ENCODE results near the gene BCAM.

The BCAM gene

GRCh38 chr19:44789943-44790483, 18.9 kb upstream of the BCAM start:
- H3K9me2 ChIP-seq (ENCODE audit: low read depth, low read length), result no peaks in the 10 kb centered on the region
- H3K9me3 ChIP-seq (ENCODE audit: low read length), result no peaks in the 10 kb centered on the region
- no peak overlapping the region for H3K9ac ChIP-seq (ENCODE audit: low read length)
- no peaks in the 10 kb centered on the region for H3K4me1 ChIP-seq (ENCODE audit: insufficient read depth, low read length, severe bottlenecking)
- no peaks in the 10 kb centered on the region for H3K27me3 ChIP-seq (ENCODE audit: insufficient read depth, low read length)
- no peaks in the 10 kb centered on the region for H3K79me2 ChIP-seq (ENCODE audit: insufficient read depth, low read length)
- H3K36me3 ChIP-seq (ENCODE audit: insufficient read depth, low read length), result no peaks in the 10 kb centered on the region
- no peak for TF ChIP-seq EZH2 (IDR thresholded peaks at IDR 0.05; ENCODE audit: borderline replicate concordance, low read length)
- TF ChIP-seq, protein P1, sequence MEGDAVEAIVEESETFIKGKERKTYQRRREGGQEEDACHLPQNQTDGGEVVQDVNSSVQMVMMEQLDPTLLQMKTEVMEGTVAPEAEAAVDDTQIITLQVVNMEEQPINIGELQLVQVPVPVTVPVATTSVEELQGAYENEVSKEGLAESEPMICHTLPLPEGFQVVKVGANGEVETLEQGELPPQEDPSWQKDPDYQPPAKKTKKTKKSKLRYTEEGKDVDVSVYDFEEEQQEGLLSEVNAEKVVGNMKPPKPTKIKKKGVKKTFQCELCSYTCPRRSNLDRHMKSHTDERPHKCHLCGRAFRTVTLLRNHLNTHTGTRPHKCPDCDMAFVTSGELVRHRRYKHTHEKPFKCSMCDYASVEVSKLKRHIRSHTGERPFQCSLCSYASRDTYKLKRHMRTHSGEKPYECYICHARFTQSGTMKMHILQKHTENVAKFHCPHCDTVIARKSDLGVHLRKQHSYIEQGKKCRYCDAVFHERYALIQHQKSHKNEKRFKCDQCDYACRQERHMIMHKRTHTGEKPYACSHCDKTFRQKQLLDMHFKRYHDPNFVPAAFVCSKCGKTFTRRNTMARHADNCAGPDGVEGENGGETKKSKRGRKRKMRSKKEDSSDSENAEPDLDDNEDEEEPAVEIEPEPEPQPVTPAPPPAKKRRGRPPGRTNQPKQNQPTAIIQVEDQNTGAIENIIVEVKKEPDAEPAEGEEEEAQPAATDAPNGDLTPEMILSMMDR (IDR thresholded peaks at IDR 0.05; ENCODE audit: low read length), result no peak
- no peak overlapping the region for H2AFZ ChIP-seq (ENCODE audit: low read length)
- H3K4me3 ChIP-seq (ENCODE audit: low read depth, low read length, poor library complexity, severe bottlenecking), result no peak overlapping the region
- H4K20me1 ChIP-seq (ENCODE audit: insufficient read depth, low read length), result no peaks in the 10 kb centered on the region
- H3F3A ChIP-seq (ENCODE audit: insufficient read depth, low read length), result no peaks in the 10 kb centered on the region
- H3K27ac ChIP-seq (ENCODE audit: low read depth, low read length, poor library complexity, severe bottlenecking), result no peak overlapping the region
- no peak overlapping the region for H3K4me2 ChIP-seq (ENCODE audit: low read length)

DNA sequence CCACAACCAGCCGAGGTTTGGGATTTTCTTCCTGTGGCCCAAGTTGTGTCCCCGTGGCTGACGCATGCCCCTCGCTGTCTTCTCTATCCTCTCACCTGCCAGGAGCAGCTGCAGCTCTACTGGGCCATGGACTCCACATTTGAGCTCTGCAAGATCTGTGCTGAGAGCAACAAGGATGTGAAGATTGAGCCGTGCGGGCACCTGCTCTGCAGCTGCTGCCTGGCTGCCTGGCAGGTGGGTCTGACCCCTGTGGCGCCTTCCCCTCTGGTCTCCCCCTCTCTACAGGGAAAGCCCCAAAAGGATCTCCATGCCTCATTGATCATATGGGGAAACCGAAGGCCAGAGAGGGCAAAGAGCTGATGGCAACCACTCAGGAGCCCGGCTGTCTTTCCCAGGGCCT, 16.6 kb upstream of the BCAM start:
- H3K36me3 ChIP-seq (ENCODE audit: insufficient read depth, low read length), result no peaks in the 10 kb centered on the region
- H3K4me2 ChIP-seq (ENCODE audit: low read length), result no peak overlapping the region
- H3K27ac ChIP-seq (ENCODE audit: low read depth, low read length, poor library complexity, severe bottlenecking), result no peak overlapping the region
- no peak for TF ChIP-seq EZH2 (IDR thresholded peaks at IDR 0.05; ENCODE audit: borderline replicate concordance, low read length)
- TF ChIP-seq, protein P1 (IDR thresholded peaks at IDR 0.05; ENCODE audit: low read length), result no peak
- no peaks in the 10 kb centered on the region for H3K79me2 ChIP-seq (ENCODE audit: insufficient read depth, low read length)
- H3K9me2 ChIP-seq (ENCODE audit: low read depth, low read length), result no peaks in the 10 kb centered on the region
- H3K9ac ChIP-seq (ENCODE audit: low read length), result no peak overlapping the region
- H3K27me3 ChIP-seq (ENCODE audit: insufficient read depth, low read length), result peaks cover 5% of the 10 kb centered on the region; the same call in 1 of the 2 replicates
- H2AFZ ChIP-seq (ENCODE audit: low read length), result no peak overlapping the region
- H3K4me3 ChIP-seq (ENCODE audit: low read depth, low read length, poor library complexity, severe bottlenecking), result no peak overlapping the region
- H4K20me1 ChIP-seq (ENCODE audit: insufficient read depth, low read length), result no peaks in the 10 kb centered on the region
- H3K4me1 ChIP-seq (ENCODE audit: insufficient read depth, low read length, severe bottlenecking), result no peaks in the 10 kb centered on the region
- H3K9me3 ChIP-seq (ENCODE audit: low read length), result no peaks in the 10 kb centered on the region
- H3F3A ChIP-seq (ENCODE audit: insufficient read depth, low read length), result no peaks in the 10 kb centered on the region

DNA sequence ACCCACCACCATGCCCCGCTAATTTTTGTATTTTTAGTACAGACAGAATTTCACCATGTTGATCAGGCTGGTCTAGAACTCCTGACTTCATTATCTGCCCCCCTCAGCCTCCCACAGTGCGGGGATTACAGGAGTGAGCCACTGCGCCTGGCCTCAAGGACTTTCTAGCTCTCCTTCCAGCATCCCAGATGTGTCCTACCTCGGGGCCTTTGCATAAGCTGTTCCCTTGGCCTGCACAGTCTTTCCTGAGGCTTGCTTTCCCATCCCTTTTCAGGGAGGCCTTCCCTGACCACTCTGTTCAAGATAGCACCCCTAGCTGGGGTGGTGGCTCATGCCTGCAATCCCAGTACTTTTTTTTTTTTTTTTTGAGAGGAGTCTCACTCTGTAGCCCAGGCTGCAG, 14.3 kb upstream of the BCAM start:
- Histone ChIP-seq H3K9me3 (ENCODE audit: low read length) (no peaks in the 10 kb centered on the region), H3K9ac (ENCODE audit: low read length) (no peak overlapping the region), H3K27me3 (ENCODE audit: insufficient read depth, low read length) (peaks cover 10% of the 10 kb centered on the region; the same call in 1 of the 2 replicates), H3K4me2 (ENCODE audit: low read length) (no peak overlapping the region), H3K79me2 (ENCODE audit: insufficient read depth, low read length) (no peaks in the 10 kb centered on the region), H3K4me3 (ENCODE audit: low read depth, low read length, poor library complexity, severe bottlenecking) (no peak overlapping the region), H3K36me3 (ENCODE audit: insufficient read depth, low read length) (no peaks in the 10 kb centered on the region), H2AFZ (ENCODE audit: low read length) (no peak overlapping the region), H3K27ac (ENCODE audit: low read depth, low read length, poor library complexity, severe bottlenecking) (no peak overlapping the region), H4K20me1 (ENCODE audit: insufficient read depth, low read length) (no peaks in the 10 kb centered on the region), H3F3A (ENCODE audit: insufficient read depth, low read length) (no peaks in the 10 kb centered on the region), H3K9me2 (ENCODE audit: low read depth, low read length) (no peaks in the 10 kb centered on the region), H3K4me1 (ENCODE audit: insufficient read depth, low read length, severe bottlenecking) (no peaks in the 10 kb centered on the region)
- TF ChIP-seq, protein P1 (IDR thresholded peaks at IDR 0.05; ENCODE audit: low read length), result no peak
- TF ChIP-seq EZH2 (IDR thresholded peaks at IDR 0.05; ENCODE audit: borderline replicate concordance, low read length), result no peak
